ENCODE results near the gene CIDEB. TPM values are rescaled to one million over a fixed set of nuclear protein-coding genes. Genes with fewer than 3 reads are reported as not detected.

Gene CIDEB
- total RNA-seq, 1 donor from 2014 or later: 4.7 TPM

- Histone ChIP-seq H3K27ac (ENCODE audit: low read depth, low read length) (no peak overlapping the region), H3K4me3 (ENCODE audit: low read length in 3 of 3) (no peak overlapping the region), H3K27me3 (ENCODE audit: control insufficient read depth in 3 of 3, insufficient read depth in 3 of 3, low read length in 3 of 3) (peaks cover 9 to 26% (median 17%) of the 10 kb centered on the region in 3 donors), H3K9ac (ENCODE audit: low read depth in 1 of 3, low read length in 3 of 3) (no peak overlapping the region), H3K36me3 (ENCODE audit: control insufficient read depth in 3 of 3, insufficient read depth in 3 of 3, low read length in 3 of 3) (no peaks in the 10 kb centered on the region), H3K4me1 (ENCODE audit: control insufficient read depth in 3 of 3, insufficient read depth in 3 of 3, low read length in 3 of 3) (peaks cover 0 to 10% (median 6%) of the 10 kb centered on the region in 3 donors), H3K9me3 (ENCODE audit: control insufficient read depth in 3 of 3, low read length in 3 of 3) (no peaks in the 10 kb centered on the region)
Observed at GRCh38 chr14:24343795-24344660, 36.3 kb upstream of the CIDEB start.

- peaks cover 0 to 19% (median 8%) of the 10 kb centered on the region in 3 donors for H3K4me1 ChIP-seq (ENCODE audit: control insufficient read depth in 3 of 3, insufficient read depth in 3 of 3, low read length in 3 of 3)
- no peak overlapping the region for H3K9ac ChIP-seq (ENCODE audit: low read depth in 1 of 3, low read length in 3 of 3)
- H3K4me3 ChIP-seq (ENCODE audit: low read length in 3 of 3): no peak overlapping the region
- no peak overlapping the region for H3K27ac ChIP-seq (ENCODE audit: low read depth, low read length)
- H3K27me3 ChIP-seq (ENCODE audit: control insufficient read depth in 3 of 3, insufficient read depth in 3 of 3, low read length in 3 of 3): peaks cover 20 to 35% (median 28%) of the 10 kb centered on the region in 3 donors
- H3K36me3 ChIP-seq (ENCODE audit: control insufficient read depth in 3 of 3, insufficient read depth in 3 of 3, low read length in 3 of 3): no peaks in the 10 kb centered on the region
- no peaks in the 10 kb centered on the region for H3K9me3 ChIP-seq (ENCODE audit: control insufficient read depth in 3 of 3, low read length in 3 of 3)
Observed at GRCh38 chr14:24342889-24343288, 35.1 kb upstream of the CIDEB start.

GRCh38 chr14:24340606-24341005 lies 32.8 kb upstream of the CIDEB start:
- Histone ChIP-seq H3K4me3 (ENCODE audit: low read length in 3 of 3) (no peak overlapping the region), H3K27me3 (ENCODE audit: control insufficient read depth in 3 of 3, insufficient read depth in 3 of 3, low read length in 3 of 3) (peaks cover 22 to 41% (median 39%) of the 10 kb centered on the region in 3 donors), H3K9ac (ENCODE audit: low read depth in 1 of 3, low read length in 3 of 3) (no peak overlapping the region), H3K9me3 (ENCODE audit: control insufficient read depth in 3 of 3, low read length in 3 of 3) (no peaks in the 10 kb centered on the region), H3K4me1 (ENCODE audit: control insufficient read depth in 3 of 3, insufficient read depth in 3 of 3, low read length in 3 of 3) (peaks cover 6 to 19% (median 9%) of the 10 kb centered on the region in 3 donors), H3K27ac (ENCODE audit: low read depth, low read length) (no peak overlapping the region), H3K36me3 (ENCODE audit: control insufficient read depth in 3 of 3, insufficient read depth in 3 of 3, low read length in 3 of 3) (peaks cover 0 to 7% (median 2%) of the 10 kb centered on the region in 3 donors)

GRCh38 chr14:24339284-24340151 lies 31.7 kb upstream of the CIDEB start, which contains the start of gene RIPK3:
RIPK3 (minus strand) TSS chr14:24339991; CDS start chr14:24339826, 165 bp downstream.
- peak within 1 kb of the TSS; percentile 48 for H3K27ac ChIP-seq (ENCODE audit: low read depth, low read length)
- H3K4me3 ChIP-seq (ENCODE audit: low read length in 3 of 3): peak within 1 kb of the TSS; percentile 54 to 78 (median 68)
- H3K9me3 ChIP-seq (ENCODE audit: control insufficient read depth in 3 of 3, low read length in 3 of 3): no peaks in the 10 kb centered on the region
- H3K4me1 ChIP-seq (ENCODE audit: control insufficient read depth in 3 of 3, insufficient read depth in 3 of 3, low read length in 3 of 3): peaks cover 11 to 24% (median 14%) of the 10 kb centered on the region in 3 donors
- peaks cover 33 to 50% (median 44%) of the 10 kb centered on the region in 3 donors for H3K27me3 ChIP-seq (ENCODE audit: control insufficient read depth in 3 of 3, insufficient read depth in 3 of 3, low read length in 3 of 3)
- H3K36me3 ChIP-seq (ENCODE audit: control insufficient read depth in 3 of 3, insufficient read depth in 3 of 3, low read length in 3 of 3): peaks cover 0 to 7% (median 2%) of the 10 kb centered on the region in 3 donors
- peak within 1 kb of the TSS; percentile 17 to 45 (median 33) for H3K9ac ChIP-seq (ENCODE audit: low read depth in 1 of 3, low read length in 3 of 3)

GRCh38 chr14:24338843-24339242 lies 31.1 kb upstream of the CIDEB start:
- Histone ChIP-seq H3K9me3 (ENCODE audit: control insufficient read depth in 3 of 3, low read length in 3 of 3) (no peaks in the 10 kb centered on the region), H3K27ac (ENCODE audit: low read depth, low read length) (no peak overlapping the region), H3K4me1 (ENCODE audit: control insufficient read depth in 3 of 3, insufficient read depth in 3 of 3, low read length in 3 of 3) (peaks cover 14 to 28% (median 17%) of the 10 kb centered on the region in 3 donors), H3K36me3 (ENCODE audit: control insufficient read depth in 3 of 3, insufficient read depth in 3 of 3, low read length in 3 of 3) (peaks cover 0 to 7% (median 2%) of the 10 kb centered on the region in 3 donors), H3K4me3 (ENCODE audit: low read length in 3 of 3) (peak overlapping the region; percentile 54 to 78 (median 68)), H3K9ac (ENCODE audit: low read depth in 1 of 3, low read length in 3 of 3) (peak overlapping the region in 2 of 3 donors; percentile 17 to 45), H3K27me3 (ENCODE audit: control insufficient read depth in 3 of 3, insufficient read depth in 3 of 3, low read length in 3 of 3) (peaks cover 40 to 57% (median 51%) of the 10 kb centered on the region in 3 donors)

GRCh38 chr14:24337824-24338175 lies 30.0 kb upstream of the CIDEB start:
- no peak overlapping the region for H3K27ac ChIP-seq (ENCODE audit: low read depth, low read length)
- H3K27me3 ChIP-seq (ENCODE audit: control insufficient read depth in 3 of 3, insufficient read depth in 3 of 3, low read length in 3 of 3): peaks cover 46 to 66% (median 59%) of the 10 kb centered on the region in 3 donors
- H3K36me3 ChIP-seq (ENCODE audit: control insufficient read depth in 3 of 3, insufficient read depth in 3 of 3, low read length in 3 of 3): peaks cover 0 to 7% (median 2%) of the 10 kb centered on the region in 3 donors
- H3K9ac ChIP-seq (ENCODE audit: low read depth in 1 of 3, low read length in 3 of 3): no peak overlapping the region
- H3K9me3 ChIP-seq (ENCODE audit: control insufficient read depth in 3 of 3, low read length in 3 of 3): no peaks in the 10 kb centered on the region
- peaks cover 20 to 36% (median 22%) of the 10 kb centered on the region in 3 donors for H3K4me1 ChIP-seq (ENCODE audit: control insufficient read depth in 3 of 3, insufficient read depth in 3 of 3, low read length in 3 of 3)
- no peak overlapping the region for H3K4me3 ChIP-seq (ENCODE audit: low read length in 3 of 3)

GRCh38 chr14:24337144-24337823 lies 29.5 kb upstream of the CIDEB start:
- no peak overlapping the region for H3K4me3 ChIP-seq (ENCODE audit: low read length in 3 of 3)
- H3K27ac ChIP-seq (ENCODE audit: low read depth, low read length): no peak overlapping the region
- no peak overlapping the region for H3K9ac ChIP-seq (ENCODE audit: low read depth in 1 of 3, low read length in 3 of 3)
- peaks cover 25 to 41% (median 27%) of the 10 kb centered on the region in 3 donors for H3K4me1 ChIP-seq (ENCODE audit: control insufficient read depth in 3 of 3, insufficient read depth in 3 of 3, low read length in 3 of 3)
- H3K36me3 ChIP-seq (ENCODE audit: control insufficient read depth in 3 of 3, insufficient read depth in 3 of 3, low read length in 3 of 3): peaks cover 0 to 7% (median 2%) of the 10 kb centered on the region in 3 donors
- no peaks in the 10 kb centered on the region for H3K9me3 ChIP-seq (ENCODE audit: control insufficient read depth in 3 of 3, low read length in 3 of 3)
- peaks cover 51 to 72% (median 64%) of the 10 kb centered on the region in 3 donors for H3K27me3 ChIP-seq (ENCODE audit: control insufficient read depth in 3 of 3, insufficient read depth in 3 of 3, low read length in 3 of 3)

GRCh38 chr14:24335461-24336171 lies 27.8 kb upstream of the CIDEB start:
- peaks cover 29 to 47% (median 34%) of the 10 kb centered on the region in 3 donors for H3K4me1 ChIP-seq (ENCODE audit: control insufficient read depth in 3 of 3, insufficient read depth in 3 of 3, low read length in 3 of 3)
- peak overlapping the region in 1 of 3 donors; percentile 67 for H3K9ac ChIP-seq (ENCODE audit: low read depth in 1 of 3, low read length in 3 of 3)
- H3K27me3 ChIP-seq (ENCODE audit: control insufficient read depth in 3 of 3, insufficient read depth in 3 of 3, low read length in 3 of 3): peaks cover 55 to 86% (median 80%) of the 10 kb centered on the region in 3 donors
- no peaks in the 10 kb centered on the region for H3K9me3 ChIP-seq (ENCODE audit: control insufficient read depth in 3 of 3, low read length in 3 of 3)
- H3K36me3 ChIP-seq (ENCODE audit: control insufficient read depth in 3 of 3, insufficient read depth in 3 of 3, low read length in 3 of 3): peaks cover 0 to 7% (median 2%) of the 10 kb centered on the region in 3 donors
- H3K27ac ChIP-seq (ENCODE audit: low read depth, low read length): peak overlapping the region; percentile 80
- H3K4me3 ChIP-seq (ENCODE audit: low read length in 3 of 3): peak overlapping the region in 2 of 3 donors; percentile 67

Measured in skeletal muscle tissue (tissue), 4 donors.